ENCODE measurements around the gene ULK4. TPM values are rescaled to one million over a fixed set of nuclear protein-coding genes. Genes with fewer than 3 reads are reported as not detected.

ULK4 gene
- total and polyA plus RNA-seq, 2 of the 4 experiments (the other 2 are of a cell fraction), result 2.7 to 5.0 TPM

DNA sequence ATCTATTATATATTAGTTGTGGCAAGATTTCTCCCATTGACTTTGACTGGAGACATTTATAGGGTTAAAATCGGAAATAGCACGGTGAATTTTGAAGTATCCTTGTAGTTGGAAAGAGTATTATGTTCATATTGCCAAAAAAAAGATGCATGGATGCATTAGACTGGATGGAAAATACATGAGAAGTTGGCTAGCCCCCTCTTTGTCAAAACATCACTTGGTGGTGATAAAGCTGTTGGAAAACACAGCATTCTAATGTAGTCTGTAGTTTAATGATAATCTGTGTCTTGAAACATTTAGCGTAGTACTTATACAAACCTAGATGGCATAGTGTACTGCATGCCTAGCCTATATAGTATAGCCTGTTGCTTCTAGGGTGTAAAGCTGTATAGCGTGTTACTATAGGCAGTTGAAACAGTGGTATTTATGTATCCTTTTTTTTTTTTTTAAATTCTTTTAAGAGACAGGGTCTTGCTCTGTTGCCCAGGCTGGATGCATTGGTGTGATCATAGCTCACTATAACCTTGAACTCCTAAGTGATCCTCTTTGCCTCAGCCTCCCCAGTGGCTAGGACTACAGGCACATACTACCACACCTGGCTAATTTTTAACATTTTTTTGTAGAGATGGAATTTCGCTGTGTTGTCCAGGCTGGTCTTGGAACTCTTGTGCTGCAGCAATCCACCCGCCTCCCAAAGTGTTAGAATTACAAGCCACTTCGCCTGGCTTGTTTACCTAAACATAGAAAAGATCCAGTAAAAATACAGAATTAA lies 740.8 kb downstream of the ULK4 start:
- dilution Hi-C loops (cut with HindIII; ENCODE audit: low sequenced_read_pairs, unreplicated experiment), result no loop called here
- no peak for ATAC-seq (ENCODE audit: low read depth)
- Histone ChIP-seq H4K20me1 (ENCODE audit: insufficient read depth, low read length) (peaks cover 85% of the 10 kb centered on the region), H3K4me1 (ENCODE audit: control insufficient read depth, insufficient read depth, low read length) (peaks cover 14% of the 10 kb centered on the region), H3K56ac (ENCODE audit: extremely low read depth, insufficient read depth, low read length) (no peak overlapping the region), H2BK15ac (ENCODE audit: low read depth, low read length) (no peak overlapping the region), H2BK20ac (ENCODE audit: low read depth, low read length) (no peak overlapping the region), H3K14ac (replicated peaks; ENCODE audit: low read depth, low read length) (no peak overlapping the region), H3K4me2 (ENCODE audit: low read depth, low read length) (no peak overlapping the region), H2AK5ac (ENCODE audit: low read depth, low read length) (no peak overlapping the region), H3K23ac (ENCODE audit: low read depth, low read length) (no peak overlapping the region; the same call in 1 of the 2 replicates), H3K9ac (ENCODE audit: low read depth, low read length) (no peak overlapping the region), H3K4me3 (ENCODE audit: insufficient read depth, low read depth, low read length) (no peak overlapping the region), H3K79me1 (ENCODE audit: low read depth in 1 of 2, low read length in 2 of 2) (peaks cover 22 to 55% of the 10 kb centered on the region in 2 experiments), H3K9me1 (ENCODE audit: insufficient read depth, low read length) (peaks cover 28% of the 10 kb centered on the region), H3K9me3 (ENCODE audit: control insufficient read depth, insufficient read depth, low read length) (no peaks in the 10 kb centered on the region), H2AFZ (replicated peaks; ENCODE audit: low read length, poor library complexity) (no peak overlapping the region), H2BK5ac (ENCODE audit: low read depth, low read length, poor library complexity, severe bottlenecking) (no peak overlapping the region), H3K27me3 (ENCODE audit: control insufficient read depth, insufficient read depth, low read length) (no peaks in the 10 kb centered on the region), H2AK9ac (replicated peaks; ENCODE audit: low read depth, low read length, poor library complexity) (no peak overlapping the region), H4K8ac (ENCODE audit: low read depth in 2 of 2, low read length in 2 of 2) (no peak overlapping the region), H4K91ac (ENCODE audit: insufficient read depth, low read depth, low read length) (no peak overlapping the region), H3K18ac (ENCODE audit: low read depth, low read length) (no peak overlapping the region), H3K27ac (ENCODE audit: insufficient read depth, low read length) (no peak overlapping the region), H4K5ac (ENCODE audit: low read depth, low read length) (no peak overlapping the region), H3K4ac (ENCODE audit: low read depth, low read length) (no peak overlapping the region), H3K36me3 (ENCODE audit: control insufficient read depth, insufficient read depth, low read length) (peaks cover 17% of the 10 kb centered on the region), H2BK120ac (ENCODE audit: low read depth, low read length) (no peak overlapping the region)
- BruUV-seq (replicated peaks), result no TSS peak
- POLR2A ChIA-PET (ENCODE audit: unreplicated experiment), result no interaction called here
- intact Hi-C loops (cut with micrococcal nuclease), result no loop called here
- in situ Hi-C loops (cut with MboI; ENCODE audit: low sequenced_read_pairs), result loop anchor here (25.0 kb wide), 1 partner anchor 466 kb away; no protein-coding TSS in a partner anchor
- CTCF ChIA-PET, result no interaction called here
- no peak for DNase-seq
- TF ChIP-seq MAFK (IDR thresholded peaks at IDR 0.05; ENCODE audit: low read depth, low read length), result no peak
- no peak for TF ChIP-seq FOS (IDR thresholded peaks at IDR 0.05; ENCODE audit: low read depth, low read length)
- TF ChIP-seq, protein P1, sequence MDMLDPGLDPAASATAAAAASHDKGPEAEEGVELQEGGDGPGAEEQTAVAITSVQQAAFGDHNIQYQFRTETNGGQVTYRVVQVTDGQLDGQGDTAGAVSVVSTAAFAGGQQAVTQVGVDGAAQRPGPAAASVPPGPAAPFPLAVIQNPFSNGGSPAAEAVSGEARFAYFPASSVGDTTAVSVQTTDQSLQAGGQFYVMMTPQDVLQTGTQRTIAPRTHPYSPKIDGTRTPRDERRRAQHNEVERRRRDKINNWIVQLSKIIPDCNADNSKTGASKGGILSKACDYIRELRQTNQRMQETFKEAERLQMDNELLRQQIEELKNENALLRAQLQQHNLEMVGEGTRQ (IDR thresholded peaks at IDR 0.05; ENCODE audit: low read depth, low read length), result no peak
- no peak for TF ChIP-seq CHD1 (IDR thresholded peaks at IDR 0.05; ENCODE audit: low read depth, low read length)
- no peak for TF ChIP-seq BHLHE40 (IDR thresholded peaks at IDR 0.05; ENCODE audit: low read depth, low read length)
- no peak for TF ChIP-seq SMC3 (IDR thresholded peaks at IDR 0.05; ENCODE audit: low read depth, low read length)
- TF ChIP-seq NFE2L2 (IDR thresholded peaks at IDR 0.05; ENCODE audit: low read depth, low read length), result no peak
- TF ChIP-seq, protein P2, sequence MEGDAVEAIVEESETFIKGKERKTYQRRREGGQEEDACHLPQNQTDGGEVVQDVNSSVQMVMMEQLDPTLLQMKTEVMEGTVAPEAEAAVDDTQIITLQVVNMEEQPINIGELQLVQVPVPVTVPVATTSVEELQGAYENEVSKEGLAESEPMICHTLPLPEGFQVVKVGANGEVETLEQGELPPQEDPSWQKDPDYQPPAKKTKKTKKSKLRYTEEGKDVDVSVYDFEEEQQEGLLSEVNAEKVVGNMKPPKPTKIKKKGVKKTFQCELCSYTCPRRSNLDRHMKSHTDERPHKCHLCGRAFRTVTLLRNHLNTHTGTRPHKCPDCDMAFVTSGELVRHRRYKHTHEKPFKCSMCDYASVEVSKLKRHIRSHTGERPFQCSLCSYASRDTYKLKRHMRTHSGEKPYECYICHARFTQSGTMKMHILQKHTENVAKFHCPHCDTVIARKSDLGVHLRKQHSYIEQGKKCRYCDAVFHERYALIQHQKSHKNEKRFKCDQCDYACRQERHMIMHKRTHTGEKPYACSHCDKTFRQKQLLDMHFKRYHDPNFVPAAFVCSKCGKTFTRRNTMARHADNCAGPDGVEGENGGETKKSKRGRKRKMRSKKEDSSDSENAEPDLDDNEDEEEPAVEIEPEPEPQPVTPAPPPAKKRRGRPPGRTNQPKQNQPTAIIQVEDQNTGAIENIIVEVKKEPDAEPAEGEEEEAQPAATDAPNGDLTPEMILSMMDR (conservative IDR thresholded peaks at IDR 0.05; ENCODE audit: low read depth, low read length), result no peak
- WGBS, 2 experiments (ENCODE audit: extremely low coverage in 2 of 2, insufficient read length in 1 of 2), result no CpG with 5 or more reads among the region's 7 CpGs
